ENCODE data around the gene SEMA4D. TPM values are rescaled to one million over a fixed set of nuclear protein-coding genes. Genes with fewer than 3 reads are reported as not detected.

SEMA4D gene
- total RNA-seq, 3 donors from 2014 or later (not counting 1 experiment from before 2014, with no cell fraction given): 354 to 448 (median 420) TPM

DNA sequence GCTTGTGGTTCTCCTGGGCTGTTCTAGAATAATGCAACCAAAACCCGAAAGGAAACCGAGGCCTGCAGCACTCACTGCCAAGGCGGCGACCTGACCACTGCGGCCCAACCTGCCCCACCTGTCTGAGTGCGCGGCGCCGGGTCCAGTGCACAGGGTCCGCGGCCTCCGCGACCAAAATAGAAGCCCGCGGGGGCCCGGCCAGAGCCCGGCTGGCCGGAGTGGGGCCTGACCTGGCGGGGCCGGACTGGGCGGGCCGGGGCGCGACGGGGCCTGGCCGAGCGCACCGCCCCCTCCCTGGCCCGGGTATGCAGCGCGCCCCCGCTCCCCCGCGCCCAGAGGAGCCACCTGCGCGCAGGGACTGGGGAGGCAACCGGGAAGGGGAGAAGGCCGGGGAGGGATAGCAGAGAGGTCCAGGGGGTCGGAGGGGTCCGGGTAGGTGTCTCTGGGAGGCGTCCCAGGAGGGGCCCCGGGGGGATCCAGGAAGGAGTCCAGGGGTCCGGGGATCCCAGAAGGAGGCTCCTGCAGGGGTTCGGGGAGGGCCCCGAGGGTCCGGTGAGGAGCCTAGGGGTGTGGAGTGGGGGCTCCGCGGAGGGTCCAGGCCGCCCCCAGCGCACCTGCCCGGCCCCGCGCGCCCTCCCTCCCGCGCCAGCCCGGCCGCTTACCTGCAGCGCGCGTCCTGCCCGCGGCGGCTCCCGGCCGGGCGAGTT, 503 bp downstream of the SEMA4D start:
- under 1% methylated on average over 67 of the region's 67 CpGs for WGBS (ENCODE audit: insufficient coverage)
- peaks cover 90% of the 10 kb centered on the region for H3K4me1 ChIP-seq (ENCODE audit: control insufficient read depth, insufficient read depth, low read length)
- DNase-seq (peak; percentile 44 to 72), ATAC-seq (peak; percentile 12 to 40 (median 37))
- no peaks in the 10 kb centered on the region for H3K9me3 Mint-ChIP-seq
- H3K4me1 Mint-ChIP-seq: peaks cover 90 to 93% of the 10 kb centered on the region in 2 donors
- peaks cover 5% of the 10 kb centered on the region for H3K36me3 ChIP-seq (ENCODE audit: control insufficient read depth, insufficient read depth, low read length)
- H3K4me3 Mint-ChIP-seq: peak overlapping the region; percentile 93
- peak overlapping the region; percentile 85 for H3K27ac ChIP-seq (ENCODE audit: low read length)
- H3K27me3 ChIP-seq (ENCODE audit: control insufficient read depth, insufficient read depth, low read length): no peaks in the 10 kb centered on the region
- H3K9me3 ChIP-seq (ENCODE audit: control insufficient read depth, insufficient read depth, low read length): no peaks in the 10 kb centered on the region
- H3K4me3 ChIP-seq (ENCODE audit: low read length): peak overlapping the region; percentile 87
- TF ChIP-seq, protein P1, sequence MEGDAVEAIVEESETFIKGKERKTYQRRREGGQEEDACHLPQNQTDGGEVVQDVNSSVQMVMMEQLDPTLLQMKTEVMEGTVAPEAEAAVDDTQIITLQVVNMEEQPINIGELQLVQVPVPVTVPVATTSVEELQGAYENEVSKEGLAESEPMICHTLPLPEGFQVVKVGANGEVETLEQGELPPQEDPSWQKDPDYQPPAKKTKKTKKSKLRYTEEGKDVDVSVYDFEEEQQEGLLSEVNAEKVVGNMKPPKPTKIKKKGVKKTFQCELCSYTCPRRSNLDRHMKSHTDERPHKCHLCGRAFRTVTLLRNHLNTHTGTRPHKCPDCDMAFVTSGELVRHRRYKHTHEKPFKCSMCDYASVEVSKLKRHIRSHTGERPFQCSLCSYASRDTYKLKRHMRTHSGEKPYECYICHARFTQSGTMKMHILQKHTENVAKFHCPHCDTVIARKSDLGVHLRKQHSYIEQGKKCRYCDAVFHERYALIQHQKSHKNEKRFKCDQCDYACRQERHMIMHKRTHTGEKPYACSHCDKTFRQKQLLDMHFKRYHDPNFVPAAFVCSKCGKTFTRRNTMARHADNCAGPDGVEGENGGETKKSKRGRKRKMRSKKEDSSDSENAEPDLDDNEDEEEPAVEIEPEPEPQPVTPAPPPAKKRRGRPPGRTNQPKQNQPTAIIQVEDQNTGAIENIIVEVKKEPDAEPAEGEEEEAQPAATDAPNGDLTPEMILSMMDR (IDR thresholded peaks at IDR 0.05): no peak
- no peaks in the 10 kb centered on the region for H3K36me3 Mint-ChIP-seq
- peak overlapping the region; percentile 91 to 98 for H3K27ac Mint-ChIP-seq
- intact Hi-C loops (cut with micrococcal nuclease): loop anchor here (2.0 kb wide), 1 partner anchor 49 kb away; no protein-coding TSS in a partner anchor
- H3K27me3 Mint-ChIP-seq (ENCODE audit: low read depth in 2 of 2): no peaks in the 10 kb centered on the region

DNA sequence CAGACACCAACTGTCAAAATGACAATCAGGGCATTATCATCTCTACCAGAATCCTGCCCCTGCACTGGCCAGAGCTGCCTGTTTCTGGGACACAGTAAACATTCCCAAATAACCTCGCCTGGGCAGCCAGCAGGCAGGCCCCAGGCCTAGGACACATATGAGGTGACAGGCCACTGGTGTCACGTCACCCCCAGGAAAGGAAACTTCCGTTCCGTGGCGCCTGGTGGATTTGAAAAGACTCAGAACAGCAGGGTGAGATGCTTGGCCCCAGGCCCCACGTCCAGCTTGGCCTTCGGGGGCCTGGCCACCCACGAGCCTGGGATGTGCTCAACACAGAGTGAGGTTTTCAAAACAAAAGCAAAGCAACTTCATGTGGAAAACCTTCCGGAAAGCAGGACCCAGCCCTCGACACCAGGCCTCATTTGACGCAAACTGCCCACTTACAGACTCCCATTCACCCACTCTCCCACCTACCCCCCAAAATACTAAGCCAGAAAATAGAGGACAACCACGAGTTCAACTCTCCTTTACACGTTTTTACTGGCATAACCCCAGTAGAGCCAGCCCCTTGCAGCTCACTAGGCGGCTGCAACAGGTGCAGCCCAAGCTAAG, 1.2 kb downstream of the SEMA4D start:
- Histone ChIP-seq H3K4me1 (ENCODE audit: control insufficient read depth, insufficient read depth, low read length) (peaks cover 90% of the 10 kb centered on the region), H3K27me3 (ENCODE audit: control insufficient read depth, insufficient read depth, low read length) (no peaks in the 10 kb centered on the region), H3K36me3 (ENCODE audit: control insufficient read depth, insufficient read depth, low read length) (peaks cover 5% of the 10 kb centered on the region), H3K4me3 (ENCODE audit: low read length) (peak overlapping the region; percentile 87), H3K27ac (ENCODE audit: low read length) (peak overlapping the region; percentile 85), H3K9me3 (ENCODE audit: control insufficient read depth, insufficient read depth, low read length) (no peaks in the 10 kb centered on the region)
- Mint-ChIP-seq H3K27me3 (ENCODE audit: low read depth in 2 of 2) (no peaks in the 10 kb centered on the region), H3K36me3 (no peaks in the 10 kb centered on the region), H3K4me3 (peak overlapping the region; percentile 93), H3K4me1 (peaks cover 90 to 93% of the 10 kb centered on the region in 2 donors), H3K9me3 (no peaks in the 10 kb centered on the region), H3K27ac (peak overlapping the region; percentile 90 to 98)
- TF ChIP-seq, protein P1 (IDR thresholded peaks at IDR 0.05): no peak
- intact Hi-C loops (cut with micrococcal nuclease): loop anchor here (2.0 kb wide), 1 partner anchor 48 kb away; no protein-coding TSS in a partner anchor
- under 1% methylated on average over 14 of the region's 14 CpGs for WGBS (ENCODE audit: insufficient coverage)
- DNase-seq (peak; percentile 35 to 63), ATAC-seq (peak in 2 of 3 donors; percentile 11 to 13)

DNA sequence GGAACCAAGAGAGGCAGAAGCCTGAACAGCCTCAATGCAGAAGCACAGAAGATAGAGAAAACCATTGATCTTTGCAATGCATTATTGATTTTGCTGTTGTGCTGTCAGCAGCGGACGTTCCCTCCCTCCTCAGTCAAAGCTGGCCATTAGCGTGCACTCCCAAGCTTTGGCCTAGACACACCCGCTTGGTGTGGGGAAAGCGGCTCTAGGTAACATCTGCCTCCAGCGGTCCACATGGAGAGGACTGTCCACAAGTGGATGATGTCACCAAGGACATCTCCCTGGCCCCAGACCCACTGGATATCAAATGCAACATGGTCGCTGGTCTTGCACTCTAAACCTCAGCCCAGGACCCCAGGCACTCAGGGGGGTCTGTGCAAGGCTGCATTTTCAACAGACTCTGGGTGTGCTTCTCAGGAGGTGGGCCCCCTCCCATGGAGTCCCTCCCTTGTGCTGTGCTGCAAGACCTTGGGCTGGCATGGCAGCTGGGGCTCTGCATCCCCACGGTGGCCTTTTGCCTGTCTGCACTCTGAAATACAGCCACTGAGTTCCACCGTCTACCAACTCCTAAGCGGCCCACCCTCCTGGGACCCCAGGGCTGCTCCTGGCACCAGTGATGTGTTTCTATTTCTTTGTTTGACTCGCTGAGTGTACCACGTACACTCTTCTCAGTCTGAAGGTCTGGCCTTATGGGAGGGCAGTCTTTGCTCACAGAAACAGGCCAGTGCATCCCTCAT, 1.9 kb downstream of the SEMA4D start:
- Mint-ChIP-seq H3K4me3 (peak overlapping the region; percentile 93), H3K27me3 (ENCODE audit: low read depth in 2 of 2) (no peaks in the 10 kb centered on the region), H3K36me3 (no peaks in the 10 kb centered on the region), H3K9me3 (no peaks in the 10 kb centered on the region), H3K27ac (peak overlapping the region; percentile 90 to 98), H3K4me1 (peaks cover 89 to 93% of the 10 kb centered on the region in 2 donors)
- WGBS (ENCODE audit: insufficient coverage): 52% methylated on average over 12 of the region's 12 CpGs
- Histone ChIP-seq H3K36me3 (ENCODE audit: control insufficient read depth, insufficient read depth, low read length) (peaks cover 5% of the 10 kb centered on the region), H3K27me3 (ENCODE audit: control insufficient read depth, insufficient read depth, low read length) (no peaks in the 10 kb centered on the region), H3K4me3 (ENCODE audit: low read length) (peak overlapping the region; percentile 87), H3K27ac (ENCODE audit: low read length) (peak overlapping the region; percentile 85), H3K4me1 (ENCODE audit: control insufficient read depth, insufficient read depth, low read length) (peaks cover 90% of the 10 kb centered on the region), H3K9me3 (ENCODE audit: control insufficient read depth, insufficient read depth, low read length) (no peaks in the 10 kb centered on the region)
- TF ChIP-seq, protein P1 (IDR thresholded peaks at IDR 0.05): no peak
- intact Hi-C loops (cut with micrococcal nuclease): loop anchor here (2.0 kb wide), 1 partner anchor 47 kb away; no protein-coding TSS in a partner anchor
- ATAC-seq (no peak), DNase-seq (no peak)
